Chondrocyte (in vitro differentiated cells): ENCODE data around the gene FBXO36. TPM values are rescaled to one million over a fixed set of nuclear protein-coding genes. Genes with fewer than 3 reads are reported as not detected.

Experiments
- DNase-seq: peaks from one replicate; pipeline ENCODE4 v3.0.0; 2021; ENCODE audit warnings: mixed read lengths, low spot score
- H3K27ac Mint-ChIP-seq: one replicate; pipeline ENCODE4 v1.8.0; 2021; ENCODE audit warnings: mild to moderate bottlenecking, moderate library complexity, mixed read lengths; ENCODE audit not compliant: unreplicated experiment
- H3K27me3 Mint-ChIP-seq: 2 replicates; pipeline ENCODE4 v1.8.0; 2021; ENCODE audit warnings: low read depth, mixed read lengths
- H3K36me3 Mint-ChIP-seq: 2 replicates; pipeline ENCODE4 v1.8.0; 2021; ENCODE audit warnings: low read depth, mixed read lengths
- H3K4me1 Mint-ChIP-seq: 2 replicates; pipeline ENCODE4 v1.8.0; 2021; ENCODE audit warnings: low read depth, mild to moderate bottlenecking, mixed read lengths
- H3K4me3 Mint-ChIP-seq: one replicate; pipeline ENCODE4 v1.8.0; 2021; ENCODE audit warnings: mild to moderate bottlenecking, moderate library complexity, mixed read lengths; ENCODE audit not compliant: unreplicated experiment
- H3K9me3 Mint-ChIP-seq: 2 replicates; pipeline ENCODE4 v1.8.0; 2021; ENCODE audit warnings: low read depth, mixed read lengths
- total RNA-seq: library from RNA; stranded (reverse); gene quantifications from 3 replicates; pipeline ENCODE4 v1.2.1, GENCODE V29; 2021
- TF ChIP-seq, protein P1 (sequence below): fragments of 200-600 bp; sonication (generic); IDR thresholded peaks from 2 replicates; pipeline ENCODE4 v1.5.0; 2021; ENCODE audit warnings: antibody characterized with exemption, mild to moderate bottlenecking, moderate library complexity

FBXO36 gene
- total RNA-seq, 1 donor from 2014 or later: 3.0 TPM

DNA sequence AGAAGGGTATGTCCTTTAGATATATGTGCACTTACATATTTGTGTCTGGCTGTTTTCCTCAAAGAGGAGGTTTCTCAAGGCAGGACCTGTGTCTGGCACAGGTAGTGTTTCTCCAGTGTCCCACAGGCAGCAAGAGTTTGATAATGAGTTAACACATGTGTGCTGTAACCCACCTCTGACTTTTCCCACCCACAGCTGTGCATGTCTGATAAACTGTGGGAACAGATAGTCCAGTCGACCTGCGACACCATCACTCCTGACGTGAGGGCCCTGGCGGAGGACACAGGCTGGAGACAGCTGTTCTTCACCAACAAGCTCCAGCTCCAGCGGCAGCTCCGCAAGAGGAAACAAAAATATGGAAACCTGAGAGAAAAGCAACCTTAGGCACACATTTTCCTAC, 88.2 kb downstream of the FBXO36 start:
- Mint-ChIP-seq H3K36me3 (no peaks in the 10 kb centered on the region), H3K27me3 (no peaks in the 10 kb centered on the region), H3K27ac (no peak overlapping the region), H3K9me3 (peaks cover 4% of the 10 kb centered on the region), H3K4me3 (no peak overlapping the region), H3K4me1 (peaks cover 19% of the 10 kb centered on the region)
- no peak for DNase-seq
- TF ChIP-seq, protein P1, sequence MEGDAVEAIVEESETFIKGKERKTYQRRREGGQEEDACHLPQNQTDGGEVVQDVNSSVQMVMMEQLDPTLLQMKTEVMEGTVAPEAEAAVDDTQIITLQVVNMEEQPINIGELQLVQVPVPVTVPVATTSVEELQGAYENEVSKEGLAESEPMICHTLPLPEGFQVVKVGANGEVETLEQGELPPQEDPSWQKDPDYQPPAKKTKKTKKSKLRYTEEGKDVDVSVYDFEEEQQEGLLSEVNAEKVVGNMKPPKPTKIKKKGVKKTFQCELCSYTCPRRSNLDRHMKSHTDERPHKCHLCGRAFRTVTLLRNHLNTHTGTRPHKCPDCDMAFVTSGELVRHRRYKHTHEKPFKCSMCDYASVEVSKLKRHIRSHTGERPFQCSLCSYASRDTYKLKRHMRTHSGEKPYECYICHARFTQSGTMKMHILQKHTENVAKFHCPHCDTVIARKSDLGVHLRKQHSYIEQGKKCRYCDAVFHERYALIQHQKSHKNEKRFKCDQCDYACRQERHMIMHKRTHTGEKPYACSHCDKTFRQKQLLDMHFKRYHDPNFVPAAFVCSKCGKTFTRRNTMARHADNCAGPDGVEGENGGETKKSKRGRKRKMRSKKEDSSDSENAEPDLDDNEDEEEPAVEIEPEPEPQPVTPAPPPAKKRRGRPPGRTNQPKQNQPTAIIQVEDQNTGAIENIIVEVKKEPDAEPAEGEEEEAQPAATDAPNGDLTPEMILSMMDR: no peak

DNA sequence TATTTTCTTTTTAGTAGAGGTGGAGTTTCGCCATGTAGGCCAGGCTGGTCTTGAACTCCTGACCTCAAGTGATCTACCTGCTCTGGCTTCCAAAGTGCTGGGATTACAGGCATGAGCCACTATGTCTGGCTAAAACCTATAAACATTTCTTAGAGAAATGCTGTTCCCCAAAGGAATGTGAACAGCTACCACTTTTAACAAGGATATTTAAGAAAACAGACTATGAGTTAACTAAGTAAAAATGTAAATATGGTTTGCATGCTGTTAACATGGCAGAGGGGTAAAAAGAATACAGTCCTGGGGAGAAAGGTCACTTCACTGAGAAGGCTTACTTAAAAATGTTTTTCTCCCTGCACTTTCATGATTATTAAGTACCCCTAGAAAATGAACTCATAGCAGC, 89.3 kb downstream of the FBXO36 start:
- Mint-ChIP-seq H3K4me1 (peaks cover 23% of the 10 kb centered on the region), H3K36me3 (peaks cover 2% of the 10 kb centered on the region), H3K4me3 (no peak overlapping the region), H3K9me3 (peaks cover 10% of the 10 kb centered on the region), H3K27me3 (no peaks in the 10 kb centered on the region), H3K27ac (no peak overlapping the region)
- DNase-seq: no peak
- TF ChIP-seq, protein P1: no peak

DNA sequence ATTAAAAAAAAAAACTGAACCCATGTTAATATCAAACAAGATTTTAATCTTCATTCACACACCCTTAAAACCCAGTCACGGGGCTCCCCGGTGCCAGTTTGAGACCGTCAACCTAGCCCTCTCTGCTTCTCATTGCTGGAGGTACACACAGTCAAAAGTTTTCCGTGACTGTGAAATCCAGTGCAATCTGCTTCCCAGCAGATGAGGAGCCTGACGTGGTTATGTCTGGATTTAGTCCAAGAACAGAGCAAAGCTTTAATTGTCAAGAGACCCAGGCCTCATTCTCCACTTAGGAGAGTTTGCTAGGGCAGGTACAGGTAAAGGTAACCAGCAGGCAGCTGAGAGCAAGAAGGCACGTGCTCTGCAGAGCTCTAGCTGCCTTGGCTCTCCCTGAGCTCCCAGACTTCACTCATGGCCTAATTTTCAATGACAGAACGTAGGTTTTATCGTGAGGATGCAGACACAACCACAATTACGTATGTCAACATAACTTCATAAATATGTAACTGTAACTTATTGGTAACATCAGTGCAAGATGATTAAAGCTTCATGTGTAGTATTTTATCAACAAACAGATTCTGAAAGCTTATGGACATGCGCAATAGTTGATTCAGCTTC, 90.1 kb downstream of the FBXO36 start:
- H3K4me3 Mint-ChIP-seq: no peak overlapping the region
- no peak for DNase-seq
- H3K27ac Mint-ChIP-seq: no peak overlapping the region
- TF ChIP-seq, protein P1: no peak
- peaks cover 13% of the 10 kb centered on the region for H3K9me3 Mint-ChIP-seq
- no peaks in the 10 kb centered on the region for H3K27me3 Mint-ChIP-seq
- peaks cover 2% of the 10 kb centered on the region for H3K36me3 Mint-ChIP-seq
- H3K4me1 Mint-ChIP-seq: peaks cover 23% of the 10 kb centered on the region

DNA sequence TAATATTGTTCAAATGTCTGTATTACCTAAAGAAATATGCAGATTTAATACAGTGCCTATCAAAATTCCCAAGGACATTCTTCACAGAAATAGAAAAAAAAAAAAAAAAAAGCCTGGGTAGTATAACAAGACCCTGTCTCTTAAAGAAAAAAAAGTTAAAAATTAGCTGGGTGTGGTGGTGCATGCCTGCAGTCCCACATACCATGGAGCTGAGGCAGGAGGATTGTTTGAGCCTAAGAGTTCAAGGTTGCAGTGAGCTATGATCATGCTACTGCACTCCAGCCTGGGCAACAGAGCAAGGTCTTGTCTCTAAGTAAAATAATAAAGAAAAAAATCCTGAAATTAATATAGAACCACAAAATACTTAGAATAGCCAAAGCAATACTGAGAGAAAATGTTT, 94.5 kb downstream of the FBXO36 start:
- Mint-ChIP-seq H3K9me3 (peaks cover 15% of the 10 kb centered on the region), H3K27me3 (no peaks in the 10 kb centered on the region), H3K36me3 (peaks cover 2% of the 10 kb centered on the region), H3K4me1 (peaks cover 10% of the 10 kb centered on the region), H3K4me3 (no peak overlapping the region), H3K27ac (no peak overlapping the region)
- TF ChIP-seq, protein P1: no peak
- no peak for DNase-seq

DNA sequence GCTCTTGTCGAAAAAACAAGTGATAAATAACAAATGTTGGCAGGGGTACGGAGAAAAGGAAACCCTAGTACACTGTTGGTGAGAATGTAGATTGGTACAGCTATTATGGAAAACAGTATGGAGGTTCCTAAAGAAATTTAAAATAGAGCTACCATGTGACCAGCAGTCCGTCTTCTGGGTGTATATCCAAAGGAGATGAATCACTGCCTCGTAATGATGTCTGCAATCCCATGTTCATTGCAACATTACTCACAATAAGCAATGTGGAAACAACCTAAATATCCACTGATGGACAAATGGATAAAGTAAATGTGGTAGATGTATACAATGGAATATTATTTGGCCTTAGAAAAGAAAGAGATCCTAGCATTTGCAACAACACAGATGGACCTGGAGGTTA, 95.8 kb downstream of the FBXO36 start:
- Mint-ChIP-seq H3K27ac (no peak overlapping the region), H3K27me3 (no peaks in the 10 kb centered on the region), H3K4me1 (peaks cover 4% of the 10 kb centered on the region), H3K36me3 (peaks cover 4% of the 10 kb centered on the region), H3K4me3 (no peak overlapping the region), H3K9me3 (peaks cover 15% of the 10 kb centered on the region)
- no peak for DNase-seq
- TF ChIP-seq, protein P1: no peak
